PC-3 (cell line): ENCODE measurements around the gene MPL. TPM values are rescaled to one million over a fixed set of nuclear protein-coding genes. Genes with fewer than 3 reads are reported as not detected.

ENCODE experiments used
- ATAC-seq: fragments of 200-7000 bp; cut with Tn5 transposase; 2 replicates; pipeline ENCODE4 v1.9.1; 2020; ENCODE audit warnings: mild to moderate bottlenecking, moderate library complexity
- BruUV-seq: library from RNA; stranded (reverse); fragments of 400-500 nt; replicated peaks from 2 replicates; lab custom pipeline; 2021; lab: Mats Ljungman, UMichigan
- CTCF ChIA-PET: fragments of 300-600 bp; sonication (Branson Sonifier 250); formaldehyde crosslinking; loops from one replicate; lab custom pipeline; 2022; ENCODE audit warnings: antibody characterized with exemption; lab: Charles Lee
- POLR2A ChIA-PET: fragments of 300-600 bp; sonication (Branson Sonifier 250); formaldehyde crosslinking; loops from one replicate; lab custom pipeline; 2022; ENCODE audit warnings: antibody characterized with exemption; ENCODE audit not compliant: unreplicated experiment; lab: Charles Lee
- DNase-seq: peaks from one replicate; pipeline ENCODE4 v3.0.0-alpha.2; 2015
- H2AFZ ChIP-seq: fragments of 300-600 bp; sonication (generic); 2 replicates; pipeline ENCODE4 v1.6.0; 2016; ENCODE audit warnings: antibody characterized with exemption, low read length
- H3F3A ChIP-seq: fragments of 300-600 bp; sonication (generic); one replicate; pipeline ENCODE4 v1.6.0; 2017; ENCODE audit warnings: antibody characterized with exemption, low read length, control low read depth, mild to moderate bottlenecking; ENCODE audit not compliant: unreplicated experiment
- H3K27ac ChIP-seq: fragments of 300-600 bp; sonication (generic); 2 replicates; pipeline ENCODE4 v1.5.1; 2016; ENCODE audit warnings: mild to moderate bottlenecking, low read length
- H3K27me3 ChIP-seq: fragments of 300-600 bp; sonication (generic); 2 replicates; pipeline ENCODE4 v1.6.1; 2016; ENCODE audit warnings: low read length, mixed read lengths
- H3K36me3 ChIP-seq: fragments of 300-600 bp; sonication (generic); 2 replicates; pipeline ENCODE4 v1.6.1; 2016; ENCODE audit warnings: low read depth, mixed run types, low read length, mixed read lengths
- H3K4me1 ChIP-seq: fragments of 300-600 bp; sonication (generic); 2 replicates; pipeline ENCODE4 v1.5.1; 2016; ENCODE audit warnings: low read length; ENCODE audit not compliant: insufficient read depth
- H3K4me2 ChIP-seq: fragments of 300-600 bp; sonication (generic); 2 replicates; pipeline ENCODE4 v1.6.0; 2016; ENCODE audit warnings: low read length
- H3K4me3 ChIP-seq: fragments of 300-600 bp; sonication (generic); 2 replicates; pipeline ENCODE4 v1.5.1; 2016; ENCODE audit warnings: mild to moderate bottlenecking, low read length, mixed read lengths
- H3K79me2 ChIP-seq: fragments of 300-600 bp; sonication (generic); 2 replicates; pipeline ENCODE4 v1.6.1; 2017; ENCODE audit warnings: low read length, mixed read lengths
- H3K9ac ChIP-seq: fragments of 300-600 bp; sonication (generic); 2 replicates; pipeline ENCODE4 v1.6.0; 2016; ENCODE audit warnings: mild to moderate bottlenecking, low read length
- H3K9me2 ChIP-seq: fragments of 300-600 bp; sonication (generic); replicated peaks from 2 replicates; pipeline ENCODE4 v1.6.1; 2016; ENCODE audit warnings: mixed run types, low read length, mixed read lengths
- H3K9me3 ChIP-seq: fragments of 300-600 bp; sonication (generic); 2 replicates; pipeline ENCODE4 v1.6.1; 2016; ENCODE audit warnings: low read length, mixed read lengths
- H4K20me1 ChIP-seq: fragments of 300-600 bp; sonication (generic); 2 replicates; pipeline ENCODE4 v1.6.1; 2016; ENCODE audit warnings: low read length, mixed read lengths
- EZH2 ChIP-seq: fragments of 300-600 bp; sonication (generic); IDR thresholded peaks from one replicate; pipeline ENCODE4 v1.6.1; 2017; ENCODE audit warnings: antibody characterized with exemption, mild to moderate bottlenecking, low read length; ENCODE audit not compliant: unreplicated experiment
- EZH2phosphoT487 ChIP-seq: fragments of 300-600 bp; sonication (generic); IDR thresholded peaks from 2 replicates; pipeline ENCODE4 v1.6.1; 2018; ENCODE audit warnings: mild to moderate bottlenecking, antibody characterized with exemption, low read length, borderline replicate concordance
- intact Hi-C: fragments of 100-400 bp; cut with micrococcal nuclease; formaldehyde crosslinking; loops from 2 replicates; pipeline ENCODE4 v1.9.0; 2023
- total RNA-seq: library from RNA; depleted of rRNA; stranded (reverse); fragments of >200 nt; gene quantifications from 2 replicates; pipeline ENCODE4 v1.2.3, GENCODE V29; 2014
- TF ChIP-seq, protein P1 (sequence below): fragments of 300-600 bp; sonication (generic); conservative IDR thresholded peaks from 2 replicates; pipeline ENCODE4 v1.5.1; 2017; ENCODE audit warnings: antibody characterized with exemption, low read depth, mild to moderate bottlenecking, low read length

MPL gene
- total RNA-seq, 1 experiment from 2014 or later = not detected

GRCh38 chr1:43339584-43340232 lies 2.1 kb downstream of the MPL start:
- no TSS peak for BruUV-seq
- Histone ChIP-seq H3K9me3 (no peaks in the 10 kb centered on the region), H3K27ac (no peak overlapping the region), H3K4me1 (peaks cover 14% of the 10 kb centered on the region), H3F3A (no peaks in the 10 kb centered on the region), H2AFZ (no peak overlapping the region), H3K36me3 (no peaks in the 10 kb centered on the region), H3K27me3 (no peaks in the 10 kb centered on the region), H3K4me3 (no peak overlapping the region), H3K79me2 (no peaks in the 10 kb centered on the region), H3K9me2 (no peaks in the 10 kb centered on the region), H3K4me2 (no peak overlapping the region), H4K20me1 (no peaks in the 10 kb centered on the region), H3K9ac (no peak overlapping the region)
- ChIA-PET POLR2A (no interaction called here), CTCF (no interaction called here)
- TF ChIP-seq EZH2phosphoT487 (no peak), EZH2 (no peak)
- TF ChIP-seq, protein P1, sequence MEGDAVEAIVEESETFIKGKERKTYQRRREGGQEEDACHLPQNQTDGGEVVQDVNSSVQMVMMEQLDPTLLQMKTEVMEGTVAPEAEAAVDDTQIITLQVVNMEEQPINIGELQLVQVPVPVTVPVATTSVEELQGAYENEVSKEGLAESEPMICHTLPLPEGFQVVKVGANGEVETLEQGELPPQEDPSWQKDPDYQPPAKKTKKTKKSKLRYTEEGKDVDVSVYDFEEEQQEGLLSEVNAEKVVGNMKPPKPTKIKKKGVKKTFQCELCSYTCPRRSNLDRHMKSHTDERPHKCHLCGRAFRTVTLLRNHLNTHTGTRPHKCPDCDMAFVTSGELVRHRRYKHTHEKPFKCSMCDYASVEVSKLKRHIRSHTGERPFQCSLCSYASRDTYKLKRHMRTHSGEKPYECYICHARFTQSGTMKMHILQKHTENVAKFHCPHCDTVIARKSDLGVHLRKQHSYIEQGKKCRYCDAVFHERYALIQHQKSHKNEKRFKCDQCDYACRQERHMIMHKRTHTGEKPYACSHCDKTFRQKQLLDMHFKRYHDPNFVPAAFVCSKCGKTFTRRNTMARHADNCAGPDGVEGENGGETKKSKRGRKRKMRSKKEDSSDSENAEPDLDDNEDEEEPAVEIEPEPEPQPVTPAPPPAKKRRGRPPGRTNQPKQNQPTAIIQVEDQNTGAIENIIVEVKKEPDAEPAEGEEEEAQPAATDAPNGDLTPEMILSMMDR = no peak
- ATAC-seq (no peak), DNase-seq (no peak)
- intact Hi-C loops = no loop called here

- intact Hi-C loops = no loop called here
- Histone ChIP-seq H3K9ac (no peak overlapping the region), H3K9me3 (no peaks in the 10 kb centered on the region), H4K20me1 (no peaks in the 10 kb centered on the region), H2AFZ (no peak overlapping the region), H3K4me1 (peaks cover 23% of the 10 kb centered on the region), H3K27ac (no peak overlapping the region), H3K4me3 (no peak overlapping the region), H3K27me3 (no peaks in the 10 kb centered on the region), H3K36me3 (no peaks in the 10 kb centered on the region), H3K79me2 (no peaks in the 10 kb centered on the region), H3F3A (no peaks in the 10 kb centered on the region), H3K9me2 (no peaks in the 10 kb centered on the region), H3K4me2 (no peak overlapping the region)
- DNase-seq (no peak), ATAC-seq (no peak)
- ChIA-PET CTCF (no interaction called here), POLR2A (no interaction called here)
- no TSS peak for BruUV-seq
- TF ChIP-seq EZH2 (no peak), EZH2phosphoT487 (no peak)
- TF ChIP-seq, protein P1 = no peak
Measured at GRCh38 chr1:43340559-43340958, 2.9 kb downstream of the MPL start.

GRCh38 chr1:43344267-43344850 lies 6.7 kb downstream of the MPL start:
- BruUV-seq = no TSS peak
- H3K27ac ChIP-seq = peak overlapping the region; percentile 56
- no peaks in the 10 kb centered on the region for H3K79me2 ChIP-seq
- ATAC-seq = no peak
- peaks cover 37% of the 10 kb centered on the region for H3K4me1 ChIP-seq
- peak overlapping the region; percentile 30; the same call in 1 of the 2 replicates for H3K9ac ChIP-seq
- no peak overlapping the region for H2AFZ ChIP-seq
- H3K4me3 ChIP-seq = no peak overlapping the region
- H3K27me3 ChIP-seq = no peaks in the 10 kb centered on the region
- DNase-seq = no peak
- H3F3A ChIP-seq = no peaks in the 10 kb centered on the region
- H3K36me3 ChIP-seq = no peaks in the 10 kb centered on the region
- CTCF ChIA-PET = no interaction called here
- H3K4me2 ChIP-seq = peak overlapping the region; percentile 7; the same call in 1 of the 2 replicates
- H3K9me3 ChIP-seq = no peaks in the 10 kb centered on the region
- POLR2A ChIA-PET = no interaction called here
- intact Hi-C loops = no loop called here
- no peak for TF ChIP-seq EZH2
- TF ChIP-seq, protein P1 = no peak
- TF ChIP-seq EZH2phosphoT487 = no peak
- H4K20me1 ChIP-seq = no peaks in the 10 kb centered on the region
- no peaks in the 10 kb centered on the region for H3K9me2 ChIP-seq
